AG04450 (cell line): ENCODE results near the gene C16orf89. TPM values are rescaled to one million over a fixed set of nuclear protein-coding genes. Genes with fewer than 3 reads are reported as not detected.

Experiments used
- CTCF ChIA-PET: fragments of 300-600, 350-600 bp; formaldehyde crosslinking; extraction: SDS; loops from one replicate; lab custom pipeline; 2022; ENCODE audit warnings: antibody characterized with exemption, inconsistent platforms; lab: Charles Lee
- POLR2A ChIA-PET: fragments of 350-600 bp; formaldehyde crosslinking; extraction: SDS; loops from one replicate; lab custom pipeline; 2021; ENCODE audit warnings: antibody characterized with exemption, inconsistent platforms; lab: Yijun Ruan, JAX
- DNase-seq: peaks from one replicate; pipeline ENCODE4 v3.0.0-alpha.2; 2011; ENCODE audit warnings: low read depth, low spot score
- H3K27ac ChIP-seq: one replicate; pipeline ENCODE4 v1.5.1; 2012; ENCODE audit warnings: low read depth, low read length, control low read depth
- H3K27me3 ChIP-seq: one replicate; pipeline ENCODE4 v1.6.0; 2012; ENCODE audit warnings: low read length; ENCODE audit not compliant: control insufficient read depth, insufficient read depth
- H3K4me3 ChIP-seq: 2 replicates; pipeline ENCODE4 v1.5.1; 2011; ENCODE audit warnings: mild to moderate bottlenecking, low read depth, low read length, control low read depth
- H3K9me3 ChIP-seq: 2 replicates; pipeline ENCODE4 v1.5.1; 2012; ENCODE audit warnings: low read length; ENCODE audit not compliant: control insufficient read depth, insufficient read depth
- CTCF ChIP-seq: IDR thresholded peaks from 2 replicates; pipeline ENCODE4 v1.5.1; 2011; ENCODE audit warnings: low read depth, low read length, control low read depth, inconsistent platforms
- polyA plus RNA-seq: library from polyadenylated mRNA; depleted of rRNA; stranded (reverse); fragments of >200 nt; gene quantifications from 2 replicates; pipeline ENCODE4 v1.2.3, GENCODE V29; 2011

The C16orf89 gene
- polyA plus RNA-seq, 1 experiment = 1.3 TPM

- TF ChIP-seq CTCF = no peak
- POLR2A ChIA-PET = no interaction called here
- CTCF ChIA-PET = no interaction called here
Observed at GRCh38 chr16:5065326-5065725, 430 bp downstream of the C16orf89 start.

GRCh38 chr16:5064915-5065314 is 841 bp downstream of the C16orf89 start:
- Histone ChIP-seq H3K27ac (no peak overlapping the region), H3K27me3 (peaks cover 25% of the 10 kb centered on the region), H3K4me3 (no peak overlapping the region), H3K9me3 (no peaks in the 10 kb centered on the region)
- ChIA-PET CTCF (no interaction called here), POLR2A (no interaction called here)
- DNase-seq = no peak
- no peak for TF ChIP-seq CTCF

More at GRCh38 chr16:5065326-5065725, 430 bp downstream of the C16orf89 start:
- H3K9me3 ChIP-seq = no peaks in the 10 kb centered on the region
- DNase-seq = no peak
- no peak overlapping the region for H3K4me3 ChIP-seq
- H3K27ac ChIP-seq = no peak overlapping the region
- peaks cover 24% of the 10 kb centered on the region for H3K27me3 ChIP-seq

GRCh38 chr16:5062790-5063765 is 2.7 kb downstream of the C16orf89 start:
- H3K9me3 ChIP-seq = no peaks in the 10 kb centered on the region
- 0 out of 2 replicates have a peak, but pooled peaks have one; percentile 5 for TF ChIP-seq CTCF
- no peak for DNase-seq
- no peak overlapping the region for H3K4me3 ChIP-seq
- CTCF ChIA-PET = no interaction called here
- peaks cover 25% of the 10 kb centered on the region for H3K27me3 ChIP-seq
- POLR2A ChIA-PET = no interaction called here
- H3K27ac ChIP-seq = no peak overlapping the region

GRCh38 chr16:5062051-5062450 is 3.7 kb downstream of the C16orf89 start:
- no peak for TF ChIP-seq CTCF
- CTCF ChIA-PET = no interaction called here
- Histone ChIP-seq H3K27me3 (peaks cover 25% of the 10 kb centered on the region), H3K9me3 (no peaks in the 10 kb centered on the region), H3K27ac (no peak overlapping the region), H3K4me3 (no peak overlapping the region)
- POLR2A ChIA-PET = no interaction called here
- DNase-seq = no peak

- POLR2A ChIA-PET = no interaction called here
- Histone ChIP-seq H3K27me3 (peaks cover 18% of the 10 kb centered on the region), H3K27ac (no peak overlapping the region), H3K9me3 (no peaks in the 10 kb centered on the region), H3K4me3 (no peak overlapping the region)
- CTCF ChIA-PET = interaction anchor here (0.6 to 1.2 kb wide), 2 partner anchors 32 to 69 kb away, joined by 4 to 9 read pairs; no protein-coding TSS in a partner anchor
- DNase-seq = no peak
- TF ChIP-seq CTCF = no peak
Observed at GRCh38 chr16:5060073-5060641, 5.6 kb downstream of the C16orf89 start.
